Hematopoietic multipotent progenitor cell treated with erythropoietin and hydrocortisone succinate and interleukin-3 and kit ligand, for 17 days (in vitro differentiated cells): ENCODE results near the gene OR4C46.
"Not testable (repeated sequence)": the region's sequence is repeated elsewhere in the genome, so short reads cannot be mapped to it uniquely, and the experiment has no call there.

Experiments
- DNase-seq: peaks from one replicate; pipeline ENCODE4 v3.0.0-alpha.2; 2015; ENCODE audit warnings: low spot score

OR4C46 gene

DNA sequence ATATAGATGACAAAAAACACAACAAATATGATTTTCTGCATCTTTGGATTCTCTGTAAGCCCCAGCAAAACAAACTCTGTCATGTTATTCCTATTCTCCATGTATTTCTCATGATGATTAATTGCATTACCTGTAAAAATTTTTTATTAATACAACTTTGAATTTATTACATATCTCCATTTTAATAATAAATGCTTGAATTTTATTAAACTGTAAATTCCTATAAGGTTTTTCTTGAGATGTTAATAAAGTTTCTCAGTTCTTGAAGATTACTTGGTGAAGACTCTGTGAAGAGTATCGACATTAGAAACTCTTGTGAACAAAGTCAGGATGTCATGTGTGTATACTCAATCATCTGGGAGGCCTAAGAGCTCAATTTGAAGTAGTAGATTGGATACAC is at the start of gene OR4C46:
Gene OR4C46 (minus strand): TSS at position 101 of the 400 bp plus-strand sequence. CDS start 0 bp downstream, at position 101.
- DNase-seq = no peak

DNA sequence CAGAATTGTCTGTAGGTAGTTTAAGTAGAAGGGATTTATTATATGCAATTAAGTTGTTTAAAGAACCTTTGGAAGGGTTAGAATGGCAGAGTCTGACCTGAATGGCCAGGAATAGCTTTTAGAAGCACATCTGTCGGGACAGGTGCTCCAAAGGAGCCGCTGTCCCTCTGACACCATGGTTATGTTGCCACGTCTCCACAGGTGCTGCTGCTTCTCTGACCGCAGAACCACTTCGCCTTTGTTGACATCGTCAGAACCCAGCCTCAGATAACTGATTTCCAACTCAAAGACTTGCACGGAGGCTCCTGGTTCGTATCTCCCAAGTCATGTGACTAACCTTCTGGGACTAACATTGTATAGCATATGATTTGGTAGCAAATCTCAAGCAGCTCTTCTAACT is 41.8 kb upstream of the OR4C46 start:
- not testable (repeated sequence) for DNase-seq

DNA sequence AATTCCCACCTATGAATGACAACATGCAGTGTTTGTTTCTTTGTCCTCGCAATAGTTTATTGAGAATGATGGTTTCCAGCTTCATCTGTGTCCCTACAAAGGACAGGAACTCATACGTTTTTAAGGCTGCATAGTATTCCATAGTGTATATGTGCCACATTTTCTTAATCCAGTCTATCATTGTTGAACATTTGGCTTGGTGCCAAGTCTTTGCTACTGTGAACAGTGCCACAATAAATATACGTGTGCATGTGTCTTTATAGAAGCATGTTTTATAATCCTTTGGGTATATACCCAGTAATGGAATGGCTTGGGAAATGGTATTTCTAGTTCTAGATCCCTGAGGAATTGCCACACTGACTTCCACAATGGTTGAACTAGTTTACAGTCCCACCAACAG is 42.4 kb downstream of the OR4C46 start:
- DNase-seq = not testable (repeated sequence)

DNA sequence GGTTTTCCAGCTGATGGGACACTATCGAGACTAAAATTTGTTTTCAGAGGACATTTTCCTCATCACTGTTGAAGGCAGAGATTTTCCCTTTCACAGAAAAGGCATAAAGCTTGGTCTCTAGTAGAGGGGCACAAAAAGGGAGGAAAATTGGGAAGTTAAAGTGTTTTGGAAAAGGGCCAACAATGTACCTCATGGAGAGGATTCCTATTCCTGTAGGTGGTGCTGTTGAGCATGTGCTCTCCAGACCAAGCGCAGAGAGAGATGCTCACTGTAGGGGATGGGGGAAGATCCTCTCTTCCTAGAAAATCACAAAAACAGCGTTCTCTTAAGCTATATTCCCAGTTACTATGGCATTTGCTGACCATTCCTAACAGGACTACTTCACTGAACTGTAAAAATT is 44.9 kb downstream of the OR4C46 start:
- DNase-seq = no peak

GRCh38 chr11:54558407-54558806 is 45.4 kb downstream of the OR4C46 start:
- no peak for DNase-seq
